BJ (cell line): ENCODE results near the gene VARS1. TPM values are rescaled to one million over a fixed set of nuclear protein-coding genes. Genes with fewer than 3 reads are reported as not detected.
A peak's percentile ranks its signal among the peaks of the same experiment; 100 is the strongest.
"Not testable (repeated sequence)": the region's sequence is repeated elsewhere in the genome, so short reads cannot be mapped to it uniquely, and the experiment has no call there.

ENCODE experiments used
- CTCF ChIA-PET: fragments of 350-600 bp; formaldehyde crosslinking; extraction: SDS; loops from one replicate; lab custom pipeline; 2021; ENCODE audit warnings: antibody characterized with exemption, inconsistent platforms; lab: Yijun Ruan, JAX
- POLR2A ChIA-PET: fragments of 300-600 bp; sonication (Branson Sonifier 250); formaldehyde crosslinking; extraction: SDS; loops from one replicate; lab custom pipeline; 2021; ENCODE audit warnings: antibody characterized with exemption; lab: Charles Lee
- DNase-seq: peaks from one replicate; pipeline ENCODE4 v3.0.0-alpha.2; 2011; ENCODE audit warnings: low read depth
- H3K27me3 ChIP-seq: 2 replicates; pipeline ENCODE4 v1.6.0; 2011; ENCODE audit warnings: low read length; ENCODE audit not compliant: control insufficient read depth, insufficient read depth
- H3K36me3 ChIP-seq: 2 replicates; pipeline ENCODE4 v1.5.1; 2011; ENCODE audit warnings: low read length; ENCODE audit not compliant: control insufficient read depth, insufficient read depth
- H3K4me3 ChIP-seq: 2 replicates; pipeline ENCODE4 v1.5.1; 2011; ENCODE audit warnings: low read depth, mild to moderate bottlenecking, control low read depth, low read length
- polyA minus RNA-seq: library from RNA; depleted of rRNA, polyadenylated mRNA; stranded (reverse); fragments of >200 nt; gene quantifications from 2 replicates; pipeline ENCODE4 v1.2.3, GENCODE V29; 2011; rRNA and poly(A)+ RNA removed
- polyA plus RNA-seq: library from polyadenylated mRNA; depleted of rRNA; stranded (reverse); fragments of >200 nt; gene quantifications from 2 replicates; pipeline ENCODE4 v1.2.3, GENCODE V29; 2011; rRNA removed
- TF ChIP-seq, protein P1 (sequence below): IDR thresholded peaks from 2 replicates; pipeline ENCODE4 v1.5.1; 2011; ENCODE audit warnings: low read depth, mild to moderate bottlenecking, control low read depth, inconsistent platforms, low read length, moderate library complexity; ENCODE audit not compliant: insufficient read depth

The VARS1 gene
- 10.9 and 33.9 TPM in 2 replicates for polyA plus RNA-seq
- polyA minus RNA-seq: 41.2 and 76.9 TPM in 2 replicates

DNA sequence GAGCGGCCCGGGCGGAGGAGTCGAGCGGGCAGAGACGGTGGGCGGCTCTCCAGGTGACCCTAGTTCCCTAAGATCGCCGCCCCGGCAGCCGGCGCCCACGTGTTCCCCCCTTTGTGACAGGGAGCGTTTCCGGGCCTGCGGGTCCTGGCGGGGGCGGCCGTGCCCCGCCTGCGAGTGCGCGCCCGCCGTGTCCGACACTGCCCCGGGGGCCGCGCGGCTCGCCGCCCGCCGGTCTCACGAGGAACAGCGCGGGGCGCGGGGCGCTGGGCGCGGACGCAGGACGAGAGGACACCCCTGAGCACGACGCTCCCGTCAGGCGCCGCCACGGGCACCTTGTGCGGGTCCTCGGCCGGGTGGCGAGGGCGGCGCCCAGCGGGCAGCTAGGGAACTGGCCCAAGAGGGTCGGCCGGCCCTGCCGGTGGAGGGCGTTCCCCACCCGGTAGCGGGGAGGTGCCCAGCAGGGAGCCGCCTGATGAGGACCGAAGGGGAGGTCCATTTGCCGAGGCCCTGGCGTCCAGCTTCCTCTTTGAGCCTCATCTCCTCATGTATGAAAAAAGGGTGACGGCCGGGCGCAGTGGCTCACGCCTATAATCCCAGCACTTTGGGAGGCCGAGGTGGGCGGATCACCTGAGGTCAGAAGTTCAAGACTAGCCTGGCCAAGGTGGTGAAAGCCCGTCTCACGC is at the start of gene VARS1:
Gene VARS1, minus strand, starts transcription at position 137 of the 683 bp plus-strand sequence. CDS start 535 bp downstream, outside the sequence.
- no peak for DNase-seq
- CTCF ChIA-PET: interaction anchor here (1.0 to 1.8 kb wide), 9 partner anchors 10 to 66 kb away, joined by 3 to 12 read pairs (median 5); partner anchors contain the start of genes DDAH2, HSPA1A, HSPA1L and LSM2
- no peaks in the 10 kb centered on the region for H3K27me3 ChIP-seq
- TF ChIP-seq, protein P1, sequence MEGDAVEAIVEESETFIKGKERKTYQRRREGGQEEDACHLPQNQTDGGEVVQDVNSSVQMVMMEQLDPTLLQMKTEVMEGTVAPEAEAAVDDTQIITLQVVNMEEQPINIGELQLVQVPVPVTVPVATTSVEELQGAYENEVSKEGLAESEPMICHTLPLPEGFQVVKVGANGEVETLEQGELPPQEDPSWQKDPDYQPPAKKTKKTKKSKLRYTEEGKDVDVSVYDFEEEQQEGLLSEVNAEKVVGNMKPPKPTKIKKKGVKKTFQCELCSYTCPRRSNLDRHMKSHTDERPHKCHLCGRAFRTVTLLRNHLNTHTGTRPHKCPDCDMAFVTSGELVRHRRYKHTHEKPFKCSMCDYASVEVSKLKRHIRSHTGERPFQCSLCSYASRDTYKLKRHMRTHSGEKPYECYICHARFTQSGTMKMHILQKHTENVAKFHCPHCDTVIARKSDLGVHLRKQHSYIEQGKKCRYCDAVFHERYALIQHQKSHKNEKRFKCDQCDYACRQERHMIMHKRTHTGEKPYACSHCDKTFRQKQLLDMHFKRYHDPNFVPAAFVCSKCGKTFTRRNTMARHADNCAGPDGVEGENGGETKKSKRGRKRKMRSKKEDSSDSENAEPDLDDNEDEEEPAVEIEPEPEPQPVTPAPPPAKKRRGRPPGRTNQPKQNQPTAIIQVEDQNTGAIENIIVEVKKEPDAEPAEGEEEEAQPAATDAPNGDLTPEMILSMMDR: peak; percentile 75
- H3K36me3 ChIP-seq: peaks cover 4% of the 10 kb centered on the region; the same call in 1 of the 2 replicates
- peak within 1 kb of the TSS; percentile 95 for H3K4me3 ChIP-seq
- POLR2A ChIA-PET: interaction anchor here (0.7 kb wide), 2 partner anchors 11 to 40 kb away, joined by 3 to 29 read pairs; partner anchors contain the start of gene LSM2

- Histone ChIP-seq H3K27me3 (no peaks in the 10 kb centered on the region), H3K36me3 (peaks cover 6% of the 10 kb centered on the region), H3K4me3 (no peak overlapping the region)
- CTCF ChIA-PET: no interaction called here
- DNase-seq: no peak
- TF ChIP-seq, protein P1: no peak
- POLR2A ChIA-PET: interaction anchor here (0.6 kb wide), 1 partner anchor 57 kb away, joined by 19 read pairs; the partner anchor contains the start of gene ZBTB12
Observed at GRCh38 chr6:31844507-31844906, 49.0 kb upstream of the VARS1 start.

DNA sequence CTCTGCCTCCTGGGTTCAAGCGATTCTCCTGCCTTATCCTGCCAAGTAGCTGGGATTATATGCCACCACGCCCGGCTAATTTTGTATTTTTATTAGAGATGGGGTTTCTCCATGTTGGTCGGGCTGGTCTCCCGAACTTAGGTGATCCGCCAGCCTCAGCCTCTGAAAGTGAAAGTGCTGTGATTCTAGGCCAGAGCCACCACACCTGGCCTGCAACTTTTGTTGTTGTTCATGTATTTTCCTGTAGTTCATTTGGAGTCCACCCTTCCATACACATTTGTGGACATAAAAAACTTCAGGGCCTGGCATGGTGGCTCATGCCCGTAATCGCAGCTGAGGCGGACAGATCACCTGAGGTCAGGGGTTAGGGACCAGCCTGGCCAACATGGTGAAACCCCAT is 46.5 kb upstream of the VARS1 start:
- DNase-seq: no peak
- ChIA-PET POLR2A (no interaction called here), CTCF (no interaction called here)
- H3K27me3 ChIP-seq: no peaks in the 10 kb centered on the region
- H3K36me3 ChIP-seq: peaks cover 13% of the 10 kb centered on the region
- H3K4me3 ChIP-seq: no peak overlapping the region
- TF ChIP-seq, protein P1: no peak

- H3K27me3 ChIP-seq, DNase-seq, H3K4me3 ChIP-seq, POLR2A ChIA-PET: not testable (repeated sequence)
- CTCF ChIA-PET: interaction anchor here (0.6 to 0.8 kb wide), 4 partner anchors 26 to 120 kb away, joined by 3 read pairs; partner anchors contain the start of gene DDAH2
- peaks cover 13% of the 10 kb centered on the region for H3K36me3 ChIP-seq
Observed at GRCh38 chr6:31839779-31840126, 44.2 kb upstream of the VARS1 start.

GRCh38 chr6:31838968-31839367 is 43.4 kb upstream of the VARS1 start:
- Histone ChIP-seq H3K36me3 (peaks cover 13% of the 10 kb centered on the region), H3K27me3 (no peaks in the 10 kb centered on the region), H3K4me3 (no peak overlapping the region)
- POLR2A ChIA-PET: interaction anchor here (0.6 kb wide), 1 partner anchor 24 kb away, joined by 3 read pairs; the partner anchor contains the start of gene NEU1
- CTCF ChIA-PET: interaction anchor here (0.8 to 1.3 kb wide), 4 partner anchors 9 to 113 kb away, joined by 3 to 6 read pairs (median 4); no protein-coding TSS in a partner anchor
- DNase-seq: no peak
- TF ChIP-seq, protein P1: no peak

- POLR2A ChIA-PET, DNase-seq, H3K27me3 ChIP-seq: not testable (repeated sequence)
- CTCF ChIA-PET: interaction anchor here (0.6 to 1.3 kb wide), 6 partner anchors 8 to 861 kb away, joined by 3 to 6 read pairs (median 4); no protein-coding TSS in a partner anchor
- H3K36me3 ChIP-seq: peaks cover 13% of the 10 kb centered on the region
- H3K4me3 ChIP-seq: peak overlapping the region; percentile 5; the same call in 1 of the 2 replicates
Observed at GRCh38 chr6:31838114-31838553, 42.6 kb upstream of the VARS1 start.
